ENCODE results near the gene TCTN1. TPM values are rescaled to one million over a fixed set of nuclear protein-coding genes. Genes with fewer than 3 reads are reported as not detected.
"Not testable (repeated sequence)": the region's sequence is repeated elsewhere in the genome, so short reads cannot be mapped to it uniquely, and the experiment has no call there.

TCTN1 gene
- total RNA-seq, 2 donors from 2014 or later = 3.5 to 6.4 TPM

DNA sequence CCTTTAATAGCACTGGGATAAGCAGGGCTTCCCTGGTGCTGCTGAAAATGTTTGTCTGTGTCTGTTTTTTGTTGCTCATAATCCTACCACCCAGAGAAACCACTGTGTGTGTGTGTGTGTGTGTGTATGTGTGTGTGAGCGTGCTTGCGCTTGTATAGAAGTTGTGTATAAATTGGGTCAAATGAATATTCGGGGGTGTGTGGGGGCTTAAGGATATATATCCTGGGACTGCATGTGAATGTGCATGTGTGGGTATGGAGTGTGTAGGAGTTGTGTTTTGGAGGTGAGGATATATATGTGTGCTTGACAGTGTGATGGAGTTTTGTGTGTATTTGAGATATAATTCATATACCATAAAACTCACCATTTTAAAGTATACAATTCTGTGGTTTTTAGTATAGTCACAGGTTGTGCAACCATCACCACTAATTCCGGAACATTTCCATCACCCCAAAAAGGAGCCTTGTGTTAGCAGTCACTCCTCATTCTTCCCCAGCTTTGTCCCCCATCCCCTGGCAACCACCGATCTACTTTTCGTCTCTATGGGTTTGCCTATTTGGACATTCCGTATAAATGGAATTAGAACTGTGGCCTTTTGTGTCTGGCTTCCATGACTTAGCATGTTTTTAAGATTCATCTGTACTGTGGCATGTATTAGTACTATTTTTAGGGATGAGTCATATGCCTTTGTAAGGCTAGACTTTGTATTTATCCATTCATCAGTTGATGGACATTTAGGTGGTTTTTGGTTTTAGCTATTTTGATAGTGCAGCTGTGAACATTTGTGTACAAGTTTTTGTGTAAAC is 25.6 kb downstream of the TCTN1 start:
- no peak for ATAC-seq (replicated peaks)
- no peaks in the 10 kb centered on the region for H3K9me3 Mint-ChIP-seq
- H3K4me3 Mint-ChIP-seq = no peak overlapping the region
- no peak overlapping the region for H3K27ac Mint-ChIP-seq
- no peaks in the 10 kb centered on the region for H3K4me1 Mint-ChIP-seq
- H3K27me3 Mint-ChIP-seq = no peaks in the 10 kb centered on the region
- no peaks in the 10 kb centered on the region for H3K36me3 Mint-ChIP-seq (ENCODE audit: low read depth)

DNA sequence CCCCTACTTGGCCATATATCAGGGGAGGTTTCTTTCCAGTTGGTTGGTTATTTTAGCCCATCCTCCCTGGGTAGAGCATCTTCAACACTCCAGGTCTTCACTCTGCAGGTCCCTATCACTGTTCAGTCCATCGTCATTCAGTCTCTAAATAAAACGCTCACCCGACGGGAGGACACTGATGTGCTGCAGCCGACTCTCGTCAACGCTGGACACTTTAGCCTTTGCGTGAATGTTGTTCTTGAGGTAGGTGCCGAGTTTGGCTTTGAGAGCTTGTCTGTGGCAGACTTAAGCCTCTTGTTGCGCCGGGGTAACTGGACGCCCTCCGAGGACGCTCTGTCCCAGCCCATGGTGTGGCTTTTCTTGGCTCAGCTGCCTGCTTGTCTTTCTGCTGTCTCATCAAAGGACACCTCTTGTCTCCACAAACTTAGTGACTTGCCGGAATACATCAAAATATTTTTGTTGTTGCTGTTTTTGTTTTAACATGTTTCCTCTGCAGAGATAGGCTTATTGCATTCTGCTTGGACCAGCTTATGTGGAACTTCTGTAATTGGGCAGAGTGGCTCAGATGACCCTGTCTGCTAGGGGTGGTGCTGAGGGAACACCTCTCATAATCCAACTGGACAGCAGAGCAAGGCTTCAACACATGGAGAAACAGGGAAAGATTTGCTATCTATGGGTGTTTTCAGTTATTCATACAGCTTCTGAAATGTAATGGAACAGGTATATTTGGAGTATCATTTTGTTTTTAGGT is 26.5 kb downstream of the TCTN1 start:
- Mint-ChIP-seq H3K9me3 (no peaks in the 10 kb centered on the region), H3K27me3 (no peaks in the 10 kb centered on the region), H3K27ac (no peak overlapping the region), H3K36me3 (ENCODE audit: low read depth) (no peaks in the 10 kb centered on the region), H3K4me1 (no peaks in the 10 kb centered on the region), H3K4me3 (no peak overlapping the region)
- no peak for ATAC-seq (replicated peaks)

DNA sequence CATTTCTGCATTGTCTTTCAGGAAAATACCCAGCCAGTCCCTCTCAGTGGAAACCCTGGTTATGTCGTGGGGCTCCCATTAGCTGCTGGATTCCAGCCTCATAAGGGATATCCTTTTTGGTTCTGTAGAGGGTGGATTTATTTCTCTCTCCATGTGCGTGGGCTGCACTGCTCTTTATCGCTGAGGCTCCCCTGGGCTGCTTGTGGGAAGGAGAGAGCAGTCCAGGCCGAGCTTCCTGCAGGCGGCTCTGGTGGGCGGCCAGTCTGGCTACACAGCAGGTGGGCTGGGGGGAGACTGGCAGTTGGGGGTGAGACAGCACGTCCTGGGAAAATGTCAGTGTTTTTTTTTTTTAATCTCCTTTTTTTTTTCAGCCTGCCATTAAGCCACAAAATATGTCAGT is 27.6 kb downstream of the TCTN1 start:
- Mint-ChIP-seq H3K9me3 (no peaks in the 10 kb centered on the region), H3K4me3 (no peak overlapping the region), H3K4me1 (no peaks in the 10 kb centered on the region), H3K27me3 (no peaks in the 10 kb centered on the region), H3K27ac (no peak overlapping the region), H3K36me3 (ENCODE audit: low read depth) (no peaks in the 10 kb centered on the region)
- no peak for ATAC-seq (replicated peaks)

DNA sequence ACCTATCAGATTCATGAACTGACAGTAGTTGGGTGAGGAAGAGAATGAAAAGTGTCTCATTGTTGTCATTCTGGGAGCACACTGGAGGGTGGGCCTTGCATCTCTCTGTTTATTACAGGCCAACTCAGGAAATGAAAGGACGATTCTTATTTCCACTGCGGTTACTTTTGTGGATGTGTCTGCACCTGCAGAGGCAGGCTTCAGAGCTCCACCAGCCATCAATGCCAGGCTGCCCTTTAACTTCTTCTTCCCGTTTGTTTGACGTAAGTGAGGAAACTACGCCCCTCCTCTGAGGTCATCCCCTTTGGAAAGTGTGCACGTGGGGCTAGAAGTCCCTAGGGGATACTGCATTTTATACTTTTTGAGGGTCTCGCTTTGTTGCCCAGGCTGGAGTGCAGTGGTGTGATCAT is 33.7 kb downstream of the TCTN1 start:
- ATAC-seq (replicated peaks) = peak; percentile 38
- Mint-ChIP-seq H3K27ac (no peak overlapping the region), H3K4me3 (no peak overlapping the region), H3K4me1 (no peaks in the 10 kb centered on the region), H3K27me3 (no peaks in the 10 kb centered on the region), H3K36me3 (ENCODE audit: low read depth) (no peaks in the 10 kb centered on the region), H3K9me3 (no peaks in the 10 kb centered on the region)

DNA sequence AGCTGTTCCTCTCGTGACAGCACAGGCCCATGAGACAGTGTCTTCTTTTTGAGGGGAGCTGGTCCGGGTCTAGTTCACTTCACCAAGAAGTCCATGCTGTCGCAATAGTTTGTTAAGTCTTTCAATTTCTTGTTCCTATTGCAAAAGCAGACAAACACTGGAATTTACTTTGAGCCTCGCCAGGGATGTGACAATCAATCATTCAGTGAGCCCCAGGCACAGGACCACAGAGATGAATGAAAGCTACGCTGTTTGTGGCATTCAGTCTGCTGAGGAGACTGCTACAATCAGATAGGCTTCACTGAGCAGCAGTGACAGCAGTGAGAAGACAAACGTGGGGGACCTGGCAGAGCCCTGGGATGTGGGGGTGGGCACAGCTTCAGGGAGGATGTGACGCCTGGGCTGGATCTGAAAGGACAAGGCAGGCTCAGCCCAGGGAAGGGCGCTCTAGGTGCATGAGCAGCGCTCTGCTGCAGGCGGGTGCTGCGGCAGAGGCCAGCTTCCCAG is 35.5 kb downstream of the TCTN1 start:
- Mint-ChIP-seq H3K4me1 (no peaks in the 10 kb centered on the region), H3K4me3 (no peak overlapping the region), H3K36me3 (ENCODE audit: low read depth) (no peaks in the 10 kb centered on the region), H3K27ac (no peak overlapping the region), H3K27me3 (no peaks in the 10 kb centered on the region), H3K9me3 (no peaks in the 10 kb centered on the region)
- no peak for ATAC-seq (replicated peaks)

DNA sequence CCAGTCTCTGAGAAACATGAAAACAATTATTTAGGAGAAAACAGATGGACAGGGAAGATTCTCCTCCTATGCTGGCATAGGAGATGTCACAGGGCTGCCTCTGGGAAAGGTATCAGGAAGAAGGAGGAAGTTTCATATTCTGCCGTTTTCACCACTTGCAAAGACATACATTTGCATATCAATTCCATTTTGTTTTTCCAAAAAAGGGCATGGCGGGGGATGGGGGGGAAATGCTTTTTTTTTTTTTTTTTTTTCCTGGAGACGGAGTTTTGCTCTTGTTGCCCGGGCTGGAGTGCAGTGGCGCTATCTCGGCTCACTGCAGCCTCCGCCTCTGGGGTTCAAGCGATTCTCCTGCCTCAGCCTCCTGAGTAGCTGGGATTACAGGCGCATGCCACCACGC is 40.3 kb downstream of the TCTN1 start:
- H3K27ac Mint-ChIP-seq; H3K9me3 Mint-ChIP-seq; H3K4me1 Mint-ChIP-seq; H3K4me3 Mint-ChIP-seq; H3K36me3 Mint-ChIP-seq (ENCODE audit: low read depth); ATAC-seq (replicated peaks); H3K27me3 Mint-ChIP-seq: not testable (repeated sequence)

DNA sequence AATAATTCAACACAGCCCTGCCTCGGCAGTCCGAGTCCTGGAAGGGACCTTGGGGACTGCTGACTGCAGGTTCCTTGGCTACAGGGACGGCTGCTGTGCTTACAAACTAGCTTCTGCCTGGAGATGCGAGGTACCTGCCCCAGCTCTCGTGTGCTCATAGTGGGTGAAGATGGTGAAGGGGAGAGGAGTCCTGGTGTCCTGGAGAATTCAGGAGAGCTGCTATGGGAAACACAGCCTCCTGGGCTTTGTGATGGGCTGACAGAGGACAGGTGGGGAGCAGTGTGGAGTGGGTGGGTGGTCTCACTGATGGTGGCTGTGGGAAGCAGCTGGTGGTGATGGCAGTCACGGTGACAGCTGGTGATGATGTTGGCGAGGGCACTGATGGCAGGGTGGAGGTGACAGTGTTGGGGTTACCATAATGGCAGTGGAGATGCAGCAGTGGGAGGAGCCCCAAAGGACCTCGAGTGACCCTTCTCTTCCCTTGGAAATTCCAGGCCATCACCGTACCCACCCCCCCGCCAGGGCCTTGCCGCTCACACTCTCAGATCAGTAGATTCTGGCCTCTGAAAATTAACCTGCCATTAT is 42.2 kb downstream of the TCTN1 start:
- Mint-ChIP-seq H3K4me1 (no peaks in the 10 kb centered on the region), H3K27me3 (no peaks in the 10 kb centered on the region), H3K36me3 (ENCODE audit: low read depth) (no peaks in the 10 kb centered on the region), H3K4me3 (no peak overlapping the region), H3K9me3 (no peaks in the 10 kb centered on the region), H3K27ac (no peak overlapping the region)
- no peak for ATAC-seq (replicated peaks)

DNA sequence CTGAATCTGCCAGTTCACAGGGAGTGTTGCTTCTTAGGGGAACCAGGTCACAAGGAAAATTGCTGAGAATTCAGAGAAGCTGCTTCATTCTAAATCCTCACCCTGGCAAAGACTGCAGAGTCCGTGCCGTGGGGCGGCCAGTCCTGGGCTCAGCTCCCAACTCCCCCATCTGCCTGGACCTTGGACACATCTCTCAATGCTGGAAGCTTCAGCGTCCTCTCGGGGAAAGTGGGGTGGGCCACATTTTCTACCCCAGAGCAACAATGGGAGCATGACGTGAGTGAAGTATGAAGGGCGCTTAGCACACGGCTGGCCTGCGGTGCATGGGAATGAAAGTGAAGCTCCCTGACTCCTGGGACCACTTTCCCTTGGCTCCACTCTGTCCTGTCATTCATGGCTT is 43.8 kb downstream of the TCTN1 start:
- no peaks in the 10 kb centered on the region for H3K27me3 Mint-ChIP-seq
- no peak for ATAC-seq (replicated peaks)
- no peak overlapping the region for H3K27ac Mint-ChIP-seq
- H3K36me3 Mint-ChIP-seq (ENCODE audit: low read depth) = no peaks in the 10 kb centered on the region
- H3K4me1 Mint-ChIP-seq = no peaks in the 10 kb centered on the region
- H3K9me3 Mint-ChIP-seq = no peaks in the 10 kb centered on the region
- H3K4me3 Mint-ChIP-seq = no peak overlapping the region

DNA sequence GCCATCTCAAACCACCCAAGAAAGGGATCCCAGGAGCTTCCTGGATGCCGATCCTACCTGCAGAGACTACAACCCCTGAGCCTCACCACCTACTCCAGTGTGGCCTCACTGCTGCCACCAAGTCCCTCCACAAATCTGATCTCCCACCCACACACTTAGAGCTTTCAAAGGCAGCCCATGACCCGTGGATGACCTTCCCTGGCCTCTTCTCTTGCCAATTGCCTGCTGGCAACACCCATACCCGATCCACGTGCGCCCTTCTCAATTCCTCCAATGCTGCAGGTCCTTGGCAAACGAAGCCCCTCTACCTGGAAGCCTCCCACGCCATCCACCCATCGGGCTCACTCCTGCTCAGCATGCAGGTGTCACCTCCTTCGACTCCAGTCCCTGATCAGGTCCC is 44.3 kb downstream of the TCTN1 start:
- Mint-ChIP-seq H3K4me1 (no peaks in the 10 kb centered on the region), H3K4me3 (no peak overlapping the region), H3K9me3 (no peaks in the 10 kb centered on the region), H3K36me3 (ENCODE audit: low read depth) (no peaks in the 10 kb centered on the region), H3K27me3 (no peaks in the 10 kb centered on the region), H3K27ac (no peak overlapping the region)
- no peak for ATAC-seq (replicated peaks)

DNA sequence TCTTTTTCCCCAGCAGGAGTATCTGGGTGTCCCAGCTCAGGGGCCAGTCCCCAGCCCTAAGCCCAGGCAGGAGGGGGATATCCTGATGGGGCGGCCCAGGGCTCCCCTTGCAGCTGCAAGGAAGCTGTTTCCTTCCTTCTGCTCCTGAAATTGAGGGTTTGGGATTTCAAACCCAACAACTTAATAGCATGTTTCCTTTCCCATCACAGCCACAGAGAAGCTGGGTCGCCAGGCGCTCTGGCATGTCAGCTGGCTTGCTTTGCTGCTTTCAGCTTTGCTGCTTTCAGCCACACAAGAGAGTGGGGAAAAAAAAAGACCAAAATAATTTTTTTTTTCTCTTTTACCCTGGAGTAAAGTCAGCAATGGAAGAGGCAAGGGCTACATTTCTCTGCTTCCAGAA is 44.9 kb downstream of the TCTN1 start:
- Mint-ChIP-seq H3K4me1 (no peaks in the 10 kb centered on the region), H3K27me3 (no peaks in the 10 kb centered on the region), H3K36me3 (ENCODE audit: low read depth) (no peaks in the 10 kb centered on the region), H3K27ac (no peak overlapping the region), H3K4me3 (no peak overlapping the region), H3K9me3 (no peaks in the 10 kb centered on the region)
- ATAC-seq (replicated peaks) = no peak

DNA sequence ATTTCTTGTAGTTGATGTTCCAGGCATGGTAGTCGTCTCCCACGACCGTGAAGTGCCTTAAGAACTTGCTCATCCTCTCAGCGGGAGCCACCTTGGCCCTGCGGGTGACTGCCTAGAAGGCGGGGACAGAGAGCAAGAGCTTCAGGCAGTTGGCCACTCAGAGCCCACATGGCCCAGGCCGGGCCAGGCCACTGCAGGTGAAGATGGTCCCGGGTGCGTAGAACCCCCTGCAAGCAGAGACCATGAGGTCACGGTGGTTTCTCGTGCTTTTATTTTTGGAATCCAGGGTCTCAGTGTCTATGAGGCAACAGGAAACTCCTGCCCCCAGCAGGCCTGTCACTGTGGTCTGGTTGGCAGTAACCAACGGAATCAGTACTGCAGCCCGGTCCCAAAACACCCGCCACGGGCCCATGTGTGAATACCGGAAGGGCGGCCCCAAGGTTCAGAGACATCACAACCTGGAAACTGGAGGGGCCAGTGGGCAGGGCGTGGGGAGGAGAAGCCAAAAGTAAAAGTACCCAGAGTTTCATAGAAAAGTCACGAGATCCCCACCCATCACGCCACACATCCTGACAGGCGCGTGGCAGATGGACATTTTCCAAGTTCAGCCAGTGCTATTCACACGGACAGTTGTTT is 47.5 kb downstream of the TCTN1 start:
- no peaks in the 10 kb centered on the region for H3K36me3 Mint-ChIP-seq (ENCODE audit: low read depth)
- H3K4me3 Mint-ChIP-seq = peak overlapping the region; percentile 15
- ATAC-seq (replicated peaks) = peak; percentile 34
- H3K9me3 Mint-ChIP-seq = peaks cover 12% of the 10 kb centered on the region
- no peaks in the 10 kb centered on the region for H3K27me3 Mint-ChIP-seq
- H3K27ac Mint-ChIP-seq = no peak overlapping the region
- H3K4me1 Mint-ChIP-seq = no peaks in the 10 kb centered on the region

DNA sequence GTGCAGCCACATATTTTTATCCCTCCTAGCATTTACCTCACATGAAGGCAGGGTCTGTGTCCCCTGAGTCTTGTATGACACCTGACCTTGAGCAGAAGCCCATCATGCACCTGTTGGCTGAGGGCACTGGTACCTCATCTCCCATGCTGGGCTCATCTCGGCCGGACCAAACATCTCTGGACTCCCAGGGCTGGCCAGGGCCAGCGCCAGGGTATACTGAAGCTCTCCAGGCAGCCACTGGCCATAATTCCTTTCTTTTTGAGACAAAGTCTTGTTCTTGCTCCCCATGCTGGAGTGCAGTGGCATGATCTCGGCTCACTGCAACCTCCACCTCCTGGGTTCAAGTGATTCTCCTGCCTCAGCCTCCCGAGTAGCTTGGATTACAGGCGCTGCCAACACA is 53.0 kb downstream of the TCTN1 start:
- no peak for ATAC-seq (replicated peaks)
- Mint-ChIP-seq H3K36me3 (ENCODE audit: low read depth) (no peaks in the 10 kb centered on the region), H3K27ac (no peak overlapping the region), H3K27me3 (no peaks in the 10 kb centered on the region), H3K4me3 (no peak overlapping the region), H3K9me3 (peaks cover 16% of the 10 kb centered on the region), H3K4me1 (peaks cover 19% of the 10 kb centered on the region)

DNA sequence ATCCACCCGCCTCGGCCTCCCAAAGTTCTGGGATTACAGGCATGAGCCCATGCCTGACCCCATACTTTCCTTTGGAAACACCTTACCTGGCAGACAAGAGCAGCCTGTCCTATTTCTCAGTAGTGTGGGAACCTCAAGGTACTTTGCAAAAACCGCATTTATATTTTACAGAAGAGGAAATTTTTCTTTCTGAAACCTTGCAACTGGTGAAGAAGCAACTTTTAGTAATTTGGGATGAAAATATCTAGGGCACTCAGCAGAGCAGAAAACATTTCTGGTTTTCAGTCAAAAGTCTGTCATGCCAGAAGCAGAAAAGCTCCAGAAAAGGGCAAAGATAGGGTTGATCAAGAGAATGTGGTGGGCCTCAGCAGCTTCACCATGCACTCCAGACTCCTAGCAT is 53.7 kb downstream of the TCTN1 start:
- Mint-ChIP-seq H3K27ac (no peak overlapping the region), H3K27me3 (no peaks in the 10 kb centered on the region), H3K4me3 (no peak overlapping the region), H3K9me3 (peaks cover 16% of the 10 kb centered on the region), H3K36me3 (ENCODE audit: low read depth) (no peaks in the 10 kb centered on the region), H3K4me1 (peaks cover 19% of the 10 kb centered on the region)
- no peak for ATAC-seq (replicated peaks)

DNA sequence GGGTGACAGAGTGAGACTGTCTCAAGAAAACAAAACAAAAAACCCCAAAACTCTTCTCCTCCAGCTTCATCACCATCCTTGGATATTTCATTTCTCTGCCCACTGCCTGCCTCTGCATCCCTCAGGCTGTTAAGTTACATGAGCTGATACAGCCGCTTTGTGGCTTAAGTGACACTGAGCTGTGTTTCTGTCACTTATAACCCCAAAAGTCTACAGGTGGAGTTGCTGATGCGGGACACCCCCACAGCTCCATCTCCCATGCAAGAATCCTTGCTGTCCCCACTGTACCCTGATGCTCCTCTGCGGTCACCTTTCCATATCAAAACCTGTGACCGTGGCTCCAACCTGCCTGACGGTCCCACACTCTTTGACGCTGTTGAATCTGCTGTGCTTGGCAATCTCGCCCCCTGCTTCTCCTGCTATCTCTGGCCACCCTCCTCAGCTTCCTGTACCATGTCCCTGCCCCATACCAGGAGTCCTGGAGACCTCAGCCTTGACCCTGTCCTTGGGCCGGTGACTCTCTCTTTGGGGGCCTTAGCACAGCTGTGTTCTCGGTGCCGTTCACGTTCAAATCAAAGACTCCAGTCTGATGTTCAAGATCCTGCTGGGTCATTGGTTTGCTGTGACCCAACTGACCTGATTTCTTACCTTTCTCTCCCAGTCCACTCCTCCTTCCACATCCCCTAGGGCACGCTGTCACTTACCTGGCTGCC is 54.7 kb downstream of the TCTN1 start:
- Mint-ChIP-seq H3K4me1 (peaks cover 19% of the 10 kb centered on the region), H3K9me3 (peaks cover 16% of the 10 kb centered on the region), H3K27me3 (no peaks in the 10 kb centered on the region), H3K4me3 (no peak overlapping the region), H3K27ac (peak overlapping the region; percentile 53), H3K36me3 (ENCODE audit: low read depth) (no peaks in the 10 kb centered on the region)
- no peak for ATAC-seq (replicated peaks)

Data from activated T-helper 17 cell treated with anti-CD3 and anti-CD28 coated beads, Interleukin-2, amount 50 U/mL, for 72 hours (primary cell).